Keratinocyte (primary cell): ENCODE data around the gene LRP3. TPM values are rescaled to one million over a fixed set of nuclear protein-coding genes. Genes with fewer than 3 reads are reported as not detected.

Source experiments
- DNase-seq: peaks from one replicate; pipeline ENCODE4 v3.0.0-alpha.2; 2011; ENCODE audit warnings: low read depth, missing footprints, low spot score
- FAIRE-seq: peaks from 2 replicates; lab custom pipeline; 2011; peaks lifted over from hg19 to GRCh38; lab: Jason Lieb, UNC
- H2AFZ ChIP-seq: 2 replicates; pipeline ENCODE4 v1.6.0; 2012; ENCODE audit warnings: low read length, control low read depth, inconsistent platforms; ENCODE audit not compliant: control insufficient read depth
- H3K27ac ChIP-seq: 2 replicates; pipeline ENCODE4 v1.5.1; 2011; ENCODE audit warnings: low read length; ENCODE audit not compliant: control insufficient read depth, insufficient read depth
- H3K27me3 ChIP-seq: 3 replicates; pipeline ENCODE4 v1.6.0; 2011; ENCODE audit warnings: low read length; ENCODE audit not compliant: control insufficient read depth, insufficient read depth; ENCODE audit errors: extremely low read depth
- H3K36me3 ChIP-seq, 2 experiments: 2 replicates in 1 of 2; 3 replicates in 1 of 2; pipeline ENCODE4 v1.5.1; 2011; ENCODE audit warnings: low read length in 2 of 2, mild to moderate bottlenecking in 1 of 2; ENCODE audit not compliant: control insufficient read depth in 2 of 2, insufficient read depth in 2 of 2; ENCODE audit errors: extremely low read depth in 1 of 2
- H3K4me1 ChIP-seq: 3 replicates; pipeline ENCODE4 v1.5.1; 2011; ENCODE audit warnings: low read length; ENCODE audit not compliant: control insufficient read depth, insufficient read depth; ENCODE audit errors: extremely low read depth
- H3K4me2 ChIP-seq: 3 replicates; pipeline ENCODE4 v1.6.0; 2011; ENCODE audit warnings: low read depth, low read length; ENCODE audit not compliant: control insufficient read depth, insufficient read depth; ENCODE audit errors: extremely low read depth
- H3K4me3 ChIP-seq, 3 experiments: fragments of 200-600 bp in 1 of 3; sonication (generic) in 1 of 3; 2 replicates in 2 of 3; 3 replicates in 1 of 3; pipeline ENCODE4 v1.5.1; 2011 to 2016; ENCODE audit warnings: low read length in 3 of 3, mild to moderate bottlenecking in 3 of 3, control low read depth in 2 of 3, inconsistent platforms in 1 of 3, low read depth in 1 of 3, mixed read lengths in 1 of 3, mixed run types in 1 of 3, moderate library complexity in 1 of 3; ENCODE audit not compliant: control insufficient read depth in 2 of 3, insufficient read depth in 2 of 3; ENCODE audit errors: extremely low read depth in 1 of 3
- H3K79me2 ChIP-seq: 2 replicates; pipeline ENCODE4 v1.6.0; 2012; ENCODE audit warnings: low read length; ENCODE audit not compliant: control insufficient read depth, insufficient read depth
- H3K9ac ChIP-seq: 3 replicates; pipeline ENCODE4 v1.6.0; 2011; ENCODE audit warnings: low read length; ENCODE audit not compliant: control insufficient read depth, insufficient read depth; ENCODE audit errors: extremely low read depth
- H3K9me1 ChIP-seq: 3 replicates; pipeline ENCODE4 v1.6.0; 2011; ENCODE audit warnings: low read length; ENCODE audit not compliant: control insufficient read depth, insufficient read depth; ENCODE audit errors: extremely low read depth
- H3K9me3 ChIP-seq: 2 replicates; pipeline ENCODE4 v1.5.1; 2012; ENCODE audit warnings: low read depth, low read length; ENCODE audit not compliant: control insufficient read depth
- H4K20me1 ChIP-seq: 3 replicates; pipeline ENCODE4 v1.6.0; 2011; ENCODE audit warnings: low read length; ENCODE audit not compliant: control insufficient read depth, insufficient read depth; ENCODE audit errors: extremely low read depth
- CTCF ChIP-seq, 3 experiments: IDR thresholded peaks in 1 of 3; conservative IDR thresholded peaks in 1 of 3; optimal IDR thresholded peaks in 1 of 3; 2 replicates in 2 of 3; 3 replicates in 1 of 3; pipeline versions ENCODE3 to v1.5.1; 2011; ENCODE audit warnings: low read length in 3 of 3, mild to moderate bottlenecking in 3 of 3, moderate library complexity in 2 of 3, control low read depth in 1 of 3, inconsistent platforms in 1 of 3; ENCODE audit not compliant: insufficient read depth in 2 of 3; ENCODE audit errors: extremely low read depth in 1 of 3
- EZH2 ChIP-seq: IDR thresholded peaks from one replicate; pipeline ENCODE4 v1.6.1; 2012; ENCODE audit warnings: inconsistent platforms, mild to moderate bottlenecking, low read length, moderate library complexity
- dilution Hi-C: fragments of 300-500 bp; cut with MboI; formaldehyde crosslinking; loops from one replicate; pipeline ENCODE4 v1.7.0; 2020; ENCODE audit warnings: low sequenced_read_pairs; ENCODE audit not compliant: extremely low pct_ligation_motif_present
- polyA plus RNA-seq, 5 experiments: library from polyadenylated mRNA; depleted of rRNA in 3 of 5; stranded (reverse) in 3 of 5; stranded (forward) in 1 of 5; unstranded in 1 of 5; fragments of >200 nt; gene quantifications; 1 replicate in 1 of 5; 2 replicates in 3 of 5; 3 replicates in 1 of 5; pipeline versions ENCODE4 v1.2.1 to v1.2.3, GENCODE V29; 2011 to 2012; ENCODE audit warnings: missing spikeins in 2 of 5, low read depth in 1 of 5, low replicate concordance in 1 of 5

LRP3 gene
- polyA plus RNA-seq, 1 donor (not counting 4 experiments of a cell fraction or from before 2014, with no cell fraction given), result 5.0 TPM

DNA sequence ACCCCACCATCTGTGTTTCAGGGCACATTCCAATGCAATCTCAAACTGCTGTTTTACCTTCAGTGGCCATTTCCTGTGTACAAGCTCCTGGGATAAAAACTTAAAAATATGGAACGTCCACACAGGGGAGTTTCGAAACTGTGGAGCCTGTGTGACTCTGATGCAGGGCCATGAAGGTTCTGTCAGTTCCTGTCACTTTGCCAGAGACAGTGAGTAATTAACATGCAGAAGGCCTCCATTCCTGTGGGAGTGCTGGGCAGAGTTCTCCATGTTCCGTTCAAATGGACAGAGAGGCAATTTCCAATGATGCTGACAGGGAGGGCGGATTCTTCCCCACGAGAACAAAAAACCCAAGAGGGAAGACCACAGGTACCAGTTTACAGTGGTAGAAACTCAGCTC lies 37.8 kb upstream of the LRP3 start:
- Histone ChIP-seq H3K9me3 (no peaks in the 10 kb centered on the region), H3K27ac (no peak overlapping the region), H3K4me3 (no peak overlapping the region), H4K20me1 (no peaks in the 10 kb centered on the region), H3K79me2 (no peaks in the 10 kb centered on the region), H3K36me3 (no peaks in the 10 kb centered on the region), H3K4me1 (no peaks in the 10 kb centered on the region), H3K9me1 (no peaks in the 10 kb centered on the region), H3K4me2 (no peak overlapping the region), H2AFZ (no peak overlapping the region), H3K9ac (no peak overlapping the region), H3K27me3 (no peaks in the 10 kb centered on the region)
- FAIRE-seq (no peak), DNase-seq (no peak)
- dilution Hi-C loops, result no loop called here
- no peak for TF ChIP-seq EZH2
- TF ChIP-seq CTCF (optimal IDR thresholded peaks at IDR 0.05 in 1 of 3, IDR thresholded peaks at IDR 0.05 in 1 of 3, conservative IDR thresholded peaks at IDR 0.05 in 1 of 3; ENCODE audit: extremely low read depth in 1 of 3, insufficient read depth in 2 of 3, low read length in 3 of 3), result no peak

DNA sequence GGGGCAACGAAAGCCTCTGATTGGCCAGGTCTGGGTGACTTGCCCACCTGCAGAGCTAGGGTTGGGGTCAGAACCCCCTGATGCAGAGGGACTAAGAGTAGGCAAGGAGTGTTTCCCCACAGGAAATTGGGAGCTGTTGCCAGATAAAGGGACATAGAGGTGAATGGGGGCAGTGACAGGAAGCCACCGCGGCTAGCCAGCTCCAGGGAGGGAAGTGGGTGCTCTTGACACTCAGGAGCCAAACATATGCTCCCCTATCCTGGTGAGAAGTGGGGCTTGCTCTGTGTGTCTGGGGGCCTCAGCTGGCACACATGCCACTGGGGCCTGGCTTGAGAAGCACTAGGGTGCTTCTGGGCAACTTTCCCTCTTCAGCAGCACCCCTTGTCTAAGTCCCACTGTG lies 36.2 kb upstream of the LRP3 start:
- no peak for FAIRE-seq
- H3K9ac ChIP-seq, result no peak overlapping the region

More for the DNA sequence above, 36.2 kb upstream of the LRP3 start:
- Histone ChIP-seq H3K79me2 (no peaks in the 10 kb centered on the region), H2AFZ (no peak overlapping the region), H3K4me1 (no peaks in the 10 kb centered on the region), H3K27me3 (no peaks in the 10 kb centered on the region), H3K4me2 (no peak overlapping the region), H3K4me3 (no peak overlapping the region), H4K20me1 (no peaks in the 10 kb centered on the region), H3K27ac (no peak overlapping the region), H3K36me3 (no peaks in the 10 kb centered on the region), H3K9me1 (no peaks in the 10 kb centered on the region), H3K9me3 (no peaks in the 10 kb centered on the region)
- TF ChIP-seq CTCF (optimal IDR thresholded peaks at IDR 0.05 in 1 of 3, IDR thresholded peaks at IDR 0.05 in 1 of 3, conservative IDR thresholded peaks at IDR 0.05 in 1 of 3; ENCODE audit: extremely low read depth in 1 of 3, insufficient read depth in 2 of 3, low read length in 3 of 3), result no peak
- no peak for TF ChIP-seq EZH2
- no peak for DNase-seq
- dilution Hi-C loops, result no loop called here
